GM10266 (cell line): ENCODE data around the gene GBA2.

Experiments used
- DNase-seq: peaks from one replicate; pipeline ENCODE4 v3.0.0; 2012; ENCODE audit errors: extremely low spot score
- TF ChIP-seq, protein P1 (sequence below): IDR thresholded peaks from 2 replicates; pipeline ENCODE4 v1.5.1; 2012; ENCODE audit warnings: mild to moderate bottlenecking, low read depth; ENCODE audit not compliant: control insufficient read depth, insufficient read depth; ENCODE audit errors: missing control alignments

The GBA2 gene

DNA sequence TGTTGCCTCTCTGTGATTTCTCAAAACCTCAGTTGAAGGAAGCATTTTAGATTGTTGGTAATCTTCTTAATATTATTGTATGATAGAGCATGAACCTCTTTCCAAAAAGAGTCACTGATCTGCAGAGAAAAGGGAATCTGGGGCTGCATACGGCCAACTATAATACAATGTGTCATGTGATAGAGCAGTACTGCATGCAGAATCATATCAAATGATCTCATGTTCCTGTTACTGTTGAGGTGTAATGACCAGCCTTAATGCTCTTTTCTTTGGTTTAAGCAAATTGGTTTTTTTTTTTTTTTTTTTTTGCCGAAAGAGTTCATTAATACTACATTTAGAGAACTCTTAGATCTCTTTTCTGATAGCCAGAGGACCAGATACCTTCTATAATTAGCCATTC lies 18.0 kb upstream of the GBA2 start:
- no peak for DNase-seq
- TF ChIP-seq, protein P1, sequence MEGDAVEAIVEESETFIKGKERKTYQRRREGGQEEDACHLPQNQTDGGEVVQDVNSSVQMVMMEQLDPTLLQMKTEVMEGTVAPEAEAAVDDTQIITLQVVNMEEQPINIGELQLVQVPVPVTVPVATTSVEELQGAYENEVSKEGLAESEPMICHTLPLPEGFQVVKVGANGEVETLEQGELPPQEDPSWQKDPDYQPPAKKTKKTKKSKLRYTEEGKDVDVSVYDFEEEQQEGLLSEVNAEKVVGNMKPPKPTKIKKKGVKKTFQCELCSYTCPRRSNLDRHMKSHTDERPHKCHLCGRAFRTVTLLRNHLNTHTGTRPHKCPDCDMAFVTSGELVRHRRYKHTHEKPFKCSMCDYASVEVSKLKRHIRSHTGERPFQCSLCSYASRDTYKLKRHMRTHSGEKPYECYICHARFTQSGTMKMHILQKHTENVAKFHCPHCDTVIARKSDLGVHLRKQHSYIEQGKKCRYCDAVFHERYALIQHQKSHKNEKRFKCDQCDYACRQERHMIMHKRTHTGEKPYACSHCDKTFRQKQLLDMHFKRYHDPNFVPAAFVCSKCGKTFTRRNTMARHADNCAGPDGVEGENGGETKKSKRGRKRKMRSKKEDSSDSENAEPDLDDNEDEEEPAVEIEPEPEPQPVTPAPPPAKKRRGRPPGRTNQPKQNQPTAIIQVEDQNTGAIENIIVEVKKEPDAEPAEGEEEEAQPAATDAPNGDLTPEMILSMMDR: no peak

GRCh38 chr9:35763803-35764202 lies 14.8 kb upstream of the GBA2 start:
- DNase-seq: no peak
- TF ChIP-seq, protein P1: no peak

DNA sequence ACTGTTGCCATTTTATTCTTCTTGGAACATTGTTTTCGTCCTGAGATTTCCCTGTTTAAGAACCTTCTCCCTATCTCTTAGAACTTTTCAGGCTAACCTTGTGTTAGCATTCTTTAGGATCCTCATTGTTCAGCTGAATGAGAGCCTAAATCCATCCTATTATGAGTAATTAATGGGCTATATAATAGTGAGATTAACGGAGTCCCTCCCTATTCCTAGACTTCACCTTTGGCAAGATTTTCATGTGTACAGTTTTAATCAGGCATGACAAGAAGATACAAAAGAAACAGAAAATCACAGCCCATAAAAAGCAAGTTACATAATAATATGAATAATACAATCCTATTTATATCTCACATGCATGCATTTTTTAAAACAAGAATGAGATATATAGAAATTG lies 14.2 kb upstream of the GBA2 start:
- no peak for DNase-seq
- TF ChIP-seq, protein P1: no peak

GRCh38 chr9:35760651-35761050 lies 11.6 kb upstream of the GBA2 start:
- TF ChIP-seq, protein P1: no peak
- DNase-seq: no peak

- TF ChIP-seq, protein P1: no peak
- DNase-seq: no peak
These were observed 10.8 kb upstream of the GBA2 start for GRCh38 chr9:35759795-35760194.

- TF ChIP-seq, protein P1: no peak
These were observed 9.5 kb upstream of the GBA2 start for GRCh38 chr9:35758475-35759050.

DNA sequence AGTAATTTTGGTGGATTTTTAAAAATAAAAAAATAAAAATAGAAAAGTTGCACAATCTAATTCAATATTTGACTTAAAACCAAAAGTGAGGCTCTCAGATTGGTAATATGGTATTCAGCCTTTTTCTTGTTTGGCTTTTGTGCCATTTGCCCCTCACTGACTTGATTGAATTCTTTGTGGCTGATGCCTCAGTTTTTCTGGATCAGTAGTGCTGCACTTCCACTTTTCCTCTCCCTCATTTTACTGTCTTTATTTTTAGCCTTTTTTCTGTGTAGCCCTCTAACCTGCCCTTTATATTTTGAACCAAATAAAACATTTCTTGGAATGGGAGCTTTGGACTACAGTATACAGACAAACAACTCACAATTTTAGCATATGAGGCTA lies 8.9 kb upstream of the GBA2 start:
- TF ChIP-seq, protein P1: no peak

More at GRCh38 chr9:35758475-35759050, 9.5 kb upstream of the GBA2 start:
- DNase-seq: no peak

More for the DNA sequence above, 8.9 kb upstream of the GBA2 start:
- no peak for DNase-seq
